Loucy (cell line): ENCODE results near the gene BRAP.

ENCODE experiments used
- H2AFZ ChIP-seq: fragments of 200-600 bp; sonication (generic); 2 replicates; pipeline ENCODE4 v1.6.0; 2016; ENCODE audit warnings: antibody characterized with exemption, mild to moderate bottlenecking, low read length, moderate library complexity
- H3F3A ChIP-seq: fragments of 200-600 bp; 2 replicates; pipeline ENCODE4 v1.6.0; 2016; ENCODE audit warnings: antibody characterized with exemption, low read depth, mild to moderate bottlenecking
- H3K27me3 ChIP-seq: fragments of 200-600 bp; sonication (generic); 2 replicates; pipeline ENCODE4 v1.6.1; 2014; ENCODE audit warnings: low read length, mild to moderate bottlenecking; ENCODE audit not compliant: insufficient read depth, poor library complexity, severe bottlenecking
- H3K36me3 ChIP-seq: fragments of 200-600 bp; sonication (generic); 2 replicates; pipeline ENCODE4 v1.6.1; 2016; ENCODE audit warnings: low read length; ENCODE audit not compliant: insufficient read depth
- H3K4me1 ChIP-seq: fragments of 200-600 bp; sonication (generic); 2 replicates; pipeline ENCODE4 v1.5.1; 2014; ENCODE audit warnings: low read length, mild to moderate bottlenecking; ENCODE audit not compliant: insufficient read depth, poor library complexity, severe bottlenecking
- H3K4me2 ChIP-seq: fragments of 200-600 bp; sonication (generic); 2 replicates; pipeline ENCODE4 v1.6.0; 2014; ENCODE audit warnings: antibody characterized with exemption, low read length, low read depth, mild to moderate bottlenecking; ENCODE audit not compliant: poor library complexity, severe bottlenecking
- H3K4me3 ChIP-seq: fragments of 200-600 bp; sonication (generic); 2 replicates; pipeline ENCODE4 v1.5.1; 2014; ENCODE audit warnings: low read length, mild to moderate bottlenecking, mixed read lengths; ENCODE audit not compliant: poor library complexity, severe bottlenecking
- H3K79me2 ChIP-seq: fragments of 200-600 bp; sonication (generic); 2 replicates; pipeline ENCODE4 v1.6.1; 2014; ENCODE audit warnings: low read length; ENCODE audit not compliant: insufficient read depth
- H3K9ac ChIP-seq: fragments of 200-600 bp; sonication (generic); 2 replicates; pipeline ENCODE4 v1.6.0; 2014; ENCODE audit warnings: mild to moderate bottlenecking, low read depth, low read length, moderate library complexity; ENCODE audit not compliant: poor library complexity, severe bottlenecking
- H3K9me2 ChIP-seq: fragments of 200-600 bp; sonication (generic); replicated peaks from 2 replicates; pipeline ENCODE4 v1.6.1; 2016; ENCODE audit warnings: low read depth, low read length, mixed read lengths
- H3K9me3 ChIP-seq: fragments of 200-600 bp; sonication (generic); 2 replicates; pipeline ENCODE4 v1.6.1; 2014; ENCODE audit warnings: mild to moderate bottlenecking, antibody characterized with exemption, low read length, low read depth; ENCODE audit not compliant: insufficient read depth
- H4K20me1 ChIP-seq: fragments of 200-600 bp; sonication (generic); 2 replicates; pipeline ENCODE4 v1.6.0; 2014; ENCODE audit warnings: antibody characterized with exemption, low read length, mild to moderate bottlenecking; ENCODE audit not compliant: insufficient read depth, poor library complexity, severe bottlenecking
- CTCF ChIP-seq: fragments of 200-600 bp; sonication (generic); conservative IDR thresholded peaks from 2 replicates; pipeline ENCODE4 v1.5.1; 2014; ENCODE audit warnings: mild to moderate bottlenecking, antibody characterized with exemption, low read length
- EZH2phosphoT487 ChIP-seq: fragments of 200-600 bp; IDR thresholded peaks from 2 replicates; pipeline ENCODE4 v1.6.1; 2018; ENCODE audit warnings: antibody characterized with exemption, mild to moderate bottlenecking, moderate library complexity, borderline replicate concordance

Gene BRAP

GRCh38 chr12:111691262-111691661 lies 5.5 kb upstream of the BRAP start:
- Histone ChIP-seq H3F3A (no peaks in the 10 kb centered on the region; the same call in 1 of the 2 replicates), H3K27me3 (no peaks in the 10 kb centered on the region), H3K79me2 (peaks cover 9% of the 10 kb centered on the region; the same call in 1 of the 2 replicates), H3K9me2 (no peaks in the 10 kb centered on the region), H3K4me1 (peaks cover 8% of the 10 kb centered on the region), H3K9ac (no peak overlapping the region), H4K20me1 (no peaks in the 10 kb centered on the region), H3K4me3 (no peak overlapping the region), H3K9me3 (no peaks in the 10 kb centered on the region), H2AFZ (no peak overlapping the region), H3K36me3 (no peaks in the 10 kb centered on the region), H3K4me2 (no peak overlapping the region)
- TF ChIP-seq EZH2phosphoT487 (no peak), CTCF (no peak)

- Histone ChIP-seq H3K9me3 (no peaks in the 10 kb centered on the region), H3F3A (no peaks in the 10 kb centered on the region; the same call in 1 of the 2 replicates), H3K4me2 (no peak overlapping the region), H3K27me3 (no peaks in the 10 kb centered on the region), H3K79me2 (peaks cover 38% of the 10 kb centered on the region), H2AFZ (no peak overlapping the region), H3K9me2 (no peaks in the 10 kb centered on the region), H3K9ac (no peak overlapping the region), H3K4me3 (no peak overlapping the region), H3K4me1 (peaks cover 25% of the 10 kb centered on the region), H3K36me3 (peaks cover 2% of the 10 kb centered on the region; the same call in 1 of the 2 replicates), H4K20me1 (peaks cover 18% of the 10 kb centered on the region)
- TF ChIP-seq CTCF (no peak), EZH2phosphoT487 (no peak)
Observed at GRCh38 chr12:111687952-111688351, 2.2 kb upstream of the BRAP start.

GRCh38 chr12:111687255-111687654 lies 1.5 kb upstream of the BRAP start:
- no peak overlapping the region for H3K9ac ChIP-seq
- H3K9me3 ChIP-seq = no peaks in the 10 kb centered on the region
- TF ChIP-seq CTCF (peak; percentile 59), EZH2phosphoT487 (no peak)
- H3K27me3 ChIP-seq = no peaks in the 10 kb centered on the region
- peaks cover 25% of the 10 kb centered on the region for H4K20me1 ChIP-seq
- H3K4me3 ChIP-seq = peak overlapping the region; percentile 99
- peak overlapping the region; percentile 86 for H3K4me2 ChIP-seq
- H2AFZ ChIP-seq = no peak overlapping the region
- peaks cover 25% of the 10 kb centered on the region for H3K4me1 ChIP-seq
- peaks cover 8% of the 10 kb centered on the region; the same call in 1 of the 2 replicates for H3K36me3 ChIP-seq
- no peaks in the 10 kb centered on the region; the same call in 1 of the 2 replicates for H3F3A ChIP-seq
- H3K79me2 ChIP-seq = peaks cover 43% of the 10 kb centered on the region
- H3K9me2 ChIP-seq = no peaks in the 10 kb centered on the region
